Body of pancreas (tissue), 4 donors: ENCODE results near the gene PEA15. TPM values are rescaled to one million over a fixed set of nuclear protein-coding genes. Genes with fewer than 3 reads are reported as not detected.

Experiments
- ATAC-seq: fragments of 150-250 bp; one replicate; pipeline ENCODE4 v1.9.1; 2016
- DNase-seq, 4 donors: peaks; one replicate each; pipeline ENCODE4 v3.0.0-alpha.2; 2019
- H3K27ac ChIP-seq, 4 donors: fragments of 200-600 bp; sonication (generic); 1 replicate in 3 of 4; 2 replicates in 1 of 4; pipeline versions ENCODE4 v1.5.1 to v1.6.1; 2016 to 2019; ENCODE audit warnings: mild to moderate bottlenecking in 1 of 4, mixed read lengths in 1 of 4, moderate library complexity in 1 of 4
- H3K27me3 ChIP-seq, 2 donors: fragments of 200-600 bp; sonication (generic); one replicate each; pipeline ENCODE4 v1.6.0; 2016; ENCODE audit warnings: mild to moderate bottlenecking in 1 of 2
- H3K36me3 ChIP-seq, 2 donors: fragments of 200-600 bp; sonication (generic); replicated peaks in 1 of 2; 2 replicates each; pipeline ENCODE4 v1.5.1; 2016; ENCODE audit warnings: low read depth in 2 of 2; ENCODE audit not compliant: insufficient read depth in 1 of 2
- H3K4me1 ChIP-seq: fragments of 200-600 bp; sonication (generic); one replicate; pipeline ENCODE4 v1.6.0; 2016
- H3K4me3 ChIP-seq, 2 donors: fragments of 200-600 bp; sonication (generic); 1 replicate in 1 of 2; 2 replicates in 1 of 2; pipeline ENCODE4 v1.5.1; 2016 to 2019
- H3K9me3 ChIP-seq, 3 donors: fragments of 200-600 bp; sonication (generic); 1 replicate in 2 of 3; 2 replicates in 1 of 3; pipeline ENCODE4 v1.5.1; 2016
- CTCF ChIP-seq, 7 experiments: fragments of 450-650 bp in 4 of 7; fragments of 200-600 bp in 3 of 7; sonication (generic) in 3 of 7; IDR thresholded peaks; one replicate each; pipeline ENCODE4 v1.5.1; 2016 to 2019; ENCODE audit warnings: antibody characterized with exemption in 7 of 7
- POLR2A ChIP-seq, 3 donors: fragments of 450-650 bp; IDR thresholded peaks; one replicate each; pipeline ENCODE4 v1.6.1; 2016; ENCODE audit warnings: antibody characterized with exemption in 3 of 3, mild to moderate bottlenecking in 2 of 3
- WGBS, 2 donors: methylation state at CpG; one replicate each; pipeline ENCODE4 v1.1.5; 2017; 5-methylcytosine and 5-hydroxymethylcytosine counted together
- intact Hi-C: fragments of 100-400 bp; cut with DNase I; formaldehyde crosslinking; loops from one replicate; pipeline ENCODE4 v1.15.1; 2023
- total RNA-seq, 2 donors: library from RNA; depleted of rRNA; stranded (reverse); fragments of >200 nt; gene quantifications; one replicate each; pipeline ENCODE4 v1.1.0, GENCODE V29; 2016

PEA15 gene
- total RNA-seq, 2 donors from 2014 or later: 21.4 to 23.9 TPM

DNA sequence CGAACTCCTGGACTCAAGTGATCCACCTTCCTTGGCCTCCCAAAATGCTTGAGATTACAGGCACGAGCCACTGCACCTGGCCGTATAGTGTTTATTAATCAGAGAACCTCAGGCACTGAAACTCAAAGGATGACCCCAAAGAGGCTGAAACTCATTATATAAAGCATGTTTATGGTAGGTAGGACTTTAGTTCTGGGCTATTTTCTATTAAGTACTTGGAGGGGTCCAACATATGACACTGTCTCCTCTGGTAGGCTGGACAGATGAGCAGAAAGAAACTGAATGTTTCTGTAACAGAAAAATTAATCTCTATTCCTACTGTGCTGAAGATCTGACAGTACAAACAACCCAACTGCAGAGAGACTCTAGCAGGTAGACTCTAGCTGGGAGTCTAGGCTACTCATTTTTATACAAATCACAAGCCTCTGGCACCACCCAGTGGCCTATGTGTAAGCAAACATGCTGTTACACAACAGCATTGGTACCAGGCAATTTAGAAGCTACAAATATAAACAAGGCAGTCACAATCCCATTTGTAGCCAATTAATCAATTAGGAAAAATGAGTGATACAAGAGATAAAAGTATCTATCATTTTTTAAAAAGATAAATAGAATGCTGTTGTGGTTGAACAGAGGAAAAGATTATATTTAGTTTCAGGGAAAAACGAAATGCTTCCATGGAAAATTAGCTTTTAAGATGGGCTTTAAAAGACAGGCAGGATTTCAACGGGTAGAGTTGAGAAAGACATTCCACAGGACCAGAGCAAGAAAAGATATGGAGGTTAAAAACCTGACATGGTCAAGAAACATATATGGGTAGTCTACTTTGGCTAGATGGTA lies 46.7 kb downstream of the PEA15 start:
- TF ChIP-seq POLR2A (IDR thresholded peaks at IDR 0.05): peak in 1 of 3 donors; percentile 5
- TF ChIP-seq CTCF (IDR thresholded peaks at IDR 0.05): peak; percentile 45 to 95 (median 80)
- ATAC-seq: peak; percentile 94
- H3K27ac ChIP-seq: peak overlapping the region; percentile 18 to 42 (median 34)
- H3K36me3 ChIP-seq: no peaks in the 10 kb centered on the region
- WGBS, 2 donors: 43 to 53% methylated on average over 5 of the region's 5 CpGs
- peak; percentile 76 to 87 (median 85) for DNase-seq
- H3K4me1 ChIP-seq: peaks cover 47% of the 10 kb centered on the region
- H3K4me3 ChIP-seq: no peak overlapping the region
- H3K9me3 ChIP-seq: no peaks in the 10 kb centered on the region
- intact Hi-C loops: loop anchor here (10.0 kb wide), 1 partner anchor 57 kb away; the partner anchor contains the start of gene CASQ1
- H3K27me3 ChIP-seq: no peaks in the 10 kb centered on the region

DNA sequence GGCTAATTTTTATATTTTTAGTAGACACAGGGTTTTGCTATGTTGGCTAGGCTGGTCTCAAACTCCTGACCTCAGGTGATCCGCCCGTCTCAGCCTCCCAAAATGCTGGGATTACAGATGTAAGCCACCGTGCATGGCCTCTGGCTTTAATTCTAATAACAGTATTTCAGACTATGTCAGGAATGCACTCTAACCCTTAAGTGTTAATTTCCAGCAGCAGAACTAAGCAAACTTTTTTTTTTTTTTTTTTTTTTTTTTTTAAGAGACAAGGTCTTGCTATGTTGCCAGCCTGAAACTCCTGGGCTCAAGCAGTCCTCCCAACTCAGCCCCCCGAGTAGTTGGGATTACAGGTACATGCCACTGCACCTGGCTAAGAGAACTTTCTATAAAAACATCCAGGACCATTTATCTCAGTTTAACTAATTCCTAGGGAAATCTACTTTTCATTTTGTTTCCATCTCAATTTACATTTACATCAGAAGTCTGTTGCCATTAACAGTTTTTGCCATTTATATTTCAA lies 50.7 kb downstream of the PEA15 start:
- H3K27me3 ChIP-seq: no peaks in the 10 kb centered on the region
- no peak overlapping the region for H3K27ac ChIP-seq
- 80 to 82% methylated on average over 4 of the region's 4 CpGs for WGBS, 2 donors
- H3K36me3 ChIP-seq: no peaks in the 10 kb centered on the region
- no peak for DNase-seq
- no peak for TF ChIP-seq CTCF (IDR thresholded peaks at IDR 0.05)
- TF ChIP-seq POLR2A (IDR thresholded peaks at IDR 0.05): no peak
- no peaks in the 10 kb centered on the region for H3K9me3 ChIP-seq
- H3K4me3 ChIP-seq: no peak overlapping the region
- peaks cover 65% of the 10 kb centered on the region for H3K4me1 ChIP-seq
- ATAC-seq: no peak
- intact Hi-C loops: loop anchor here (10.0 kb wide), 1 partner anchor 61 kb away; the partner anchor contains the start of gene CASQ1

GRCh38 chr1:160256396-160257046 lies 51.3 kb downstream of the PEA15 start:
- H3K36me3 ChIP-seq: no peaks in the 10 kb centered on the region
- no peaks in the 10 kb centered on the region for H3K9me3 ChIP-seq
- TF ChIP-seq CTCF (IDR thresholded peaks at IDR 0.05) (no peak), POLR2A (IDR thresholded peaks at IDR 0.05) (no peak)
- intact Hi-C loops: loop anchor here (10.0 kb wide), 1 partner anchor 62 kb away; the partner anchor contains the start of gene CASQ1
- no peaks in the 10 kb centered on the region for H3K27me3 ChIP-seq
- no peak overlapping the region for H3K4me3 ChIP-seq
- 4 to 9% methylated on average over 3 of the region's 3 CpGs for WGBS, 2 donors
- ATAC-seq (no peak), DNase-seq (peak in 1 of 4 donors; percentile 11)
- peaks cover 62% of the 10 kb centered on the region for H3K4me1 ChIP-seq
- H3K27ac ChIP-seq: peak overlapping the region in 1 of 4 donors; percentile 39

DNA sequence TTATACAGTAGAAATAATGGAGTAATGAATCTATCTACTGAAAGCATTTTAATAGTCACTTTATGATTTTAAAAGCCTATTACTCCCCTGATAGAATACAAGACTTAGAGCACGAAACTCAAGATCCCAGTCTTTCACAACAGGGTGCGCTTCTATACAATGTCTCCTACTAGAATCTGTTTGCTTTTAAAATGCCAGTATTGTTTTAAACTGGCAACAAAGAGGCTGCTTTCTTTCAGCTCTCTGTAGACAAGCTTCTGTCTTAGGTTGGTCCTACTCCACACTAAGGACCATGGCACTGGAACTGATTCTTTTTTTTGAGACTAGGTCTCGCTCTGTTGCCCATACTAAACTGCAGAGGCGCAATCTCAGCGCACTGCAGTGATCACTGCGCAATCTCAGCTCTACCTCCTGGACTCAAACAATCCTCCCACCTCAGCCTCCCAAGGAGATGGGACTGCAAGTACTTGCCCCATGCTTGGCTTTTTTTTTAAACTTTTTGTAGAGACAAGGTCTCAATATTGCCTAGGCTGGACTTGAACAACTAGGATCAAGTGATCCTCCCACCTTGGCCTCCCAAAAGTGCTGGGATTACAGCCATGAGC lies 52.3 kb downstream of the PEA15 start:
- Histone ChIP-seq H3K27ac (no peak overlapping the region), H3K9me3 (no peaks in the 10 kb centered on the region), H3K4me3 (no peak overlapping the region), H3K27me3 (no peaks in the 10 kb centered on the region), H3K36me3 (no peaks in the 10 kb centered on the region), H3K4me1 (peaks cover 52% of the 10 kb centered on the region)
- ATAC-seq (no peak), DNase-seq (no peak)
- TF ChIP-seq CTCF (IDR thresholded peaks at IDR 0.05) (no peak), POLR2A (IDR thresholded peaks at IDR 0.05) (no peak)
- WGBS, 2 donors: 89 to 93% methylated on average over 6 of the region's 6 CpGs
- intact Hi-C loops: loop anchor here (10.0 kb wide), 1 partner anchor 63 kb away; the partner anchor contains the start of gene CASQ1
